Prostate gland (tissue), 2 donors: Measurements from ENCODE around the gene BOC. TPM values are rescaled to one million over a fixed set of nuclear protein-coding genes. Genes with fewer than 3 reads are reported as not detected.

Experiments used
- DNase-seq: peaks from one replicate; pipeline ENCODE4 v3.0.0-alpha.2; 2019; ENCODE audit warnings: low spot score
- H3K27ac ChIP-seq, 2 donors: fragments of 200-600 bp; sonication (generic); 2 replicates each; pipeline ENCODE4 v1.5.1; 2017 to 2019
- H3K27me3 ChIP-seq: fragments of 200-600 bp; sonication (generic); replicated peaks from 2 replicates; pipeline ENCODE4 v1.5.1; 2019; ENCODE audit not compliant: insufficient read depth
- H3K36me3 ChIP-seq, 2 donors: fragments of 200-600 bp; sonication (generic); 1 replicate in 1 of 2; 2 replicates in 1 of 2; pipeline versions ENCODE4 v1.5.1 to v1.8.1; 2017 to 2019
- H3K4me1 ChIP-seq: fragments of 200-600 bp; sonication (generic); replicated peaks from 2 replicates; pipeline ENCODE4 v1.5.1; 2019
- H3K4me3 ChIP-seq, 2 donors: fragments of 200-600 bp; sonication (generic); 2 replicates each; pipeline ENCODE4 v1.5.1; 2017 to 2019
- H3K9me3 ChIP-seq: fragments of 200-600 bp; sonication (generic); 2 replicates; pipeline ENCODE4 v1.5.1; 2017
- CTCF ChIP-seq, 4 experiments: fragments of 200-600 bp in 2 of 4; fragments of 450-650 bp in 2 of 4; sonication (generic) in 2 of 4; IDR thresholded peaks; 1 replicate in 3 of 4; 2 replicates in 1 of 4; pipeline ENCODE4 v1.5.1; 2016 to 2019; ENCODE audit warnings: antibody characterized with exemption in 4 of 4, mild to moderate bottlenecking in 2 of 4, moderate library complexity in 2 of 4
- POLR2A ChIP-seq: fragments of 450-650 bp; IDR thresholded peaks from one replicate; pipeline ENCODE4 v1.6.1; 2016; ENCODE audit warnings: antibody characterized with exemption, mild to moderate bottlenecking
- POLR2AphosphoS5 ChIP-seq: sonication (generic); formaldehyde crosslinking; IDR thresholded peaks from one replicate; pipeline ENCODE4 v1.6.1; 2017; ENCODE audit warnings: antibody characterized with exemption
- WGBS: methylation state at CpG from one replicate; pipeline ENCODE4 v1.1.5; 2018; 5-methylcytosine and 5-hydroxymethylcytosine counted together
- intact Hi-C: fragments of 100-400 bp; cut with DNase I; formaldehyde crosslinking; loops from one replicate; pipeline ENCODE4 v1.14.2; 2022
- total RNA-seq, 2 donors: library from RNA; depleted of rRNA; stranded (reverse); fragments of >200 nt; gene quantifications; one replicate each; pipeline ENCODE4 v1.1.0, GENCODE V29; 2016

BOC gene
- total RNA-seq, 2 donors from 2014 or later: 41.4 to 42.3 TPM

- Histone ChIP-seq H3K4me3 (no peak overlapping the region), H3K27me3 (no peaks in the 10 kb centered on the region), H3K27ac (no peak overlapping the region), H3K36me3 (no peaks in the 10 kb centered on the region), H3K4me1 (no peaks in the 10 kb centered on the region), H3K9me3 (no peaks in the 10 kb centered on the region)
- TF ChIP-seq POLR2A (no peak), CTCF (IDR thresholded peaks at IDR 0.05) (no peak), POLR2AphosphoS5 (no peak)
- no peak for DNase-seq
- 46% methylated on average over 2 of the region's 2 CpGs for WGBS
- intact Hi-C loops: no loop called here
These were observed 13.9 kb downstream of the BOC start for GRCh38 chr3:113225286-113225685.

- Histone ChIP-seq H3K4me1 (no peaks in the 10 kb centered on the region), H3K27ac (no peak overlapping the region)
These were observed 15.1 kb downstream of the BOC start for GRCh38 chr3:113226491-113226890.

GRCh38 chr3:113227146-113227545 is 15.8 kb downstream of the BOC start:
- no peak overlapping the region for H3K4me3 ChIP-seq
- intact Hi-C loops: no loop called here
- WGBS: 100% methylated on average over 1 of the region's 1 CpG
- no peak overlapping the region for H3K27ac ChIP-seq
- no peaks in the 10 kb centered on the region for H3K9me3 ChIP-seq
- TF ChIP-seq POLR2AphosphoS5: no peak
- TF ChIP-seq POLR2A: no peak
- TF ChIP-seq CTCF (IDR thresholded peaks at IDR 0.05): no peak
- peaks cover 3% of the 10 kb centered on the region for H3K4me1 ChIP-seq
- H3K27me3 ChIP-seq: no peaks in the 10 kb centered on the region
- no peak for DNase-seq
- no peaks in the 10 kb centered on the region for H3K36me3 ChIP-seq

More at GRCh38 chr3:113226491-113226890, 15.1 kb downstream of the BOC start:
- Histone ChIP-seq H3K4me3 (no peak overlapping the region), H3K27me3 (no peaks in the 10 kb centered on the region), H3K36me3 (no peaks in the 10 kb centered on the region), H3K9me3 (no peaks in the 10 kb centered on the region)
- intact Hi-C loops: no loop called here
- no peak for DNase-seq
- WGBS: 80% methylated on average over 3 of the region's 3 CpGs
- no peak for TF ChIP-seq POLR2A
- no peak for TF ChIP-seq CTCF (IDR thresholded peaks at IDR 0.05)
- TF ChIP-seq POLR2AphosphoS5: no peak

GRCh38 chr3:113228498-113229286 is 17.3 kb downstream of the BOC start:
- Histone ChIP-seq H3K27ac (no peak overlapping the region), H3K4me1 (peaks cover 3% of the 10 kb centered on the region), H3K9me3 (no peaks in the 10 kb centered on the region), H3K27me3 (no peaks in the 10 kb centered on the region), H3K36me3 (no peaks in the 10 kb centered on the region), H3K4me3 (no peak overlapping the region)
- intact Hi-C loops: no loop called here
- 22% methylated on average over 6 of the region's 6 CpGs for WGBS
- no peak for DNase-seq
- TF ChIP-seq POLR2A (no peak), CTCF (IDR thresholded peaks at IDR 0.05) (no peak), POLR2AphosphoS5 (no peak)

GRCh38 chr3:113231391-113231790 is 20.0 kb downstream of the BOC start:
- H3K4me3 ChIP-seq: no peak overlapping the region
- H3K36me3 ChIP-seq: no peaks in the 10 kb centered on the region
- peaks cover 3% of the 10 kb centered on the region for H3K4me1 ChIP-seq
- intact Hi-C loops: no loop called here
- no peaks in the 10 kb centered on the region for H3K27me3 ChIP-seq
- DNase-seq: no peak
- TF ChIP-seq POLR2A (no peak), POLR2AphosphoS5 (no peak), CTCF (IDR thresholded peaks at IDR 0.05) (no peak)
- 82% methylated on average over 1 of the region's 1 CpG for WGBS
- no peaks in the 10 kb centered on the region for H3K9me3 ChIP-seq
- H3K27ac ChIP-seq: no peak overlapping the region
